ENCODE results near the gene ERGIC3.

DNA sequence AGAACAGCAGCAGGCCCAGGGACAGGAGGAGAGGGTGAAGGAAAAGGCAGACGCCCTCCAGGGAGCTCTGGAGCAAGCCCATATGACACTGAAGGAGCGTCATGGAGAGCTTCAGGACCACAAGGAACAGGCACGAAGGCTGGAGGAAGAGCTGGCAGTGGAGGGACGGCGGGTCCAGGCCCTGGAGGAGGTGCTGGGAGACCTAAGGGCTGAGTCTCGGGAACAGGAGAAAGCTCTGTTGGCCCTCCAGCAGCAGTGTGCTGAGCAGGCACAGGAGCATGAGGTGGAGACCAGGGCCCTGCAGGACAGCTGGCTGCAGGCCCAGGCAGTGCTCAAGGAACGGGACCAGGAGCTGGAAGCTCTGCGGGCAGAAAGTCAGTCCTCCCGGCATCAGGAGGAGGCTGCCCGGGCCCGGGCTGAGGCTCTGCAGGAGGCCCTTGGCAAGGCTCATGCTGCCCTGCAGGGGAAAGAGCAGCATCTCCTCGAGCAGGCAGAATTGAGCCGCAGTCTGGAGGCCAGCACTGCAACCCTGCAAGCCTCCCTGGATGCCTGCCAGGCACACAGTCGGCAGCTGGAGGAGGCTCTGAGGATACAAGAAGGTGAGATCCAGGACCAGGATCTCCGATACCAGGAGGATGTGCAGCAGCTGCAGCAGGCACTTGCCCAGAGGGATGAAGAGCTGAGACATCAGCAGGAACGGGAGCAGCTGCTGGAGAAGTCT is 37.9 kb upstream of the ERGIC3 start:
- TF ChIP-seq, protein P1, sequence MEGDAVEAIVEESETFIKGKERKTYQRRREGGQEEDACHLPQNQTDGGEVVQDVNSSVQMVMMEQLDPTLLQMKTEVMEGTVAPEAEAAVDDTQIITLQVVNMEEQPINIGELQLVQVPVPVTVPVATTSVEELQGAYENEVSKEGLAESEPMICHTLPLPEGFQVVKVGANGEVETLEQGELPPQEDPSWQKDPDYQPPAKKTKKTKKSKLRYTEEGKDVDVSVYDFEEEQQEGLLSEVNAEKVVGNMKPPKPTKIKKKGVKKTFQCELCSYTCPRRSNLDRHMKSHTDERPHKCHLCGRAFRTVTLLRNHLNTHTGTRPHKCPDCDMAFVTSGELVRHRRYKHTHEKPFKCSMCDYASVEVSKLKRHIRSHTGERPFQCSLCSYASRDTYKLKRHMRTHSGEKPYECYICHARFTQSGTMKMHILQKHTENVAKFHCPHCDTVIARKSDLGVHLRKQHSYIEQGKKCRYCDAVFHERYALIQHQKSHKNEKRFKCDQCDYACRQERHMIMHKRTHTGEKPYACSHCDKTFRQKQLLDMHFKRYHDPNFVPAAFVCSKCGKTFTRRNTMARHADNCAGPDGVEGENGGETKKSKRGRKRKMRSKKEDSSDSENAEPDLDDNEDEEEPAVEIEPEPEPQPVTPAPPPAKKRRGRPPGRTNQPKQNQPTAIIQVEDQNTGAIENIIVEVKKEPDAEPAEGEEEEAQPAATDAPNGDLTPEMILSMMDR (conservative IDR thresholded peaks at IDR 0.05): no peak
- TF ChIP-seq EZH2 (IDR thresholded peaks at IDR 0.05; ENCODE audit: low read depth): no peak

All from PC-9 (cell line).